ENCODE measurements around the gene SLC25A19. TPM values are rescaled to one million over a fixed set of nuclear protein-coding genes. Genes with fewer than 3 reads are reported as not detected.
A peak's percentile ranks its signal among the peaks of the same experiment; 100 is the strongest.

The SLC25A19 gene
- total and polyA plus RNA-seq, 10 of the 15 experiments (the other 5 are each of a cell fraction or from before 2014, with no cell fraction given) = 32.9 to 91.6 (median 53.7) TPM

GRCh38 chr17:75260641-75261335 lies 28.4 kb downstream of the SLC25A19 start:
- TSS peak; percentile 79 for BruUV-seq (replicated peaks)
- intact Hi-C loops (cut with micrococcal nuclease; ENCODE audit: unreplicated experiment) = loop anchor here (10.0 kb wide), 1 partner anchor 254 kb away; the partner anchor contains the start of genes CASKIN2 and TSEN54
- CTCF ChIA-PET = interaction anchor here (0.5 to 4.8 kb wide), 20 partner anchors 10 to 299 kb away, joined by 3 to 58 read pairs (median 4); partner anchors contain the start of genes MIF4GD, SLC25A19 and TMEM94
- Histone ChIP-seq H3K4me2 (ENCODE audit: control insufficient read depth, insufficient read depth) (peak overlapping the region; percentile 95), H3K36me3 (ENCODE audit: control insufficient read depth in 2 of 2, insufficient read depth in 2 of 2, low read length in 1 of 2) (peaks cover 5 to 8% of the 10 kb centered on the region in 2 experiments), H3K9me3 (replicated peaks; ENCODE audit: control insufficient read depth, insufficient read depth, low read length) (no peaks in the 10 kb centered on the region), H3K27me3 (replicated peaks in 1 of 2; ENCODE audit: control insufficient read depth in 2 of 2, insufficient read depth in 2 of 2, low read length in 1 of 2) (no peaks in the 10 kb centered on the region), H3K4me3 (peak overlapping the region; percentile 86), H3K79me2 (ENCODE audit: control insufficient read depth, insufficient read depth, low read length) (peaks cover 55% of the 10 kb centered on the region), H2AFZ (ENCODE audit: control insufficient read depth, low read depth, low read length) (peak overlapping the region; percentile 97), H3K9ac (ENCODE audit: control insufficient read depth, insufficient read depth, low read length) (peak overlapping the region; percentile 100), H4K20me1 (ENCODE audit: control insufficient read depth, insufficient read depth) (no peaks in the 10 kb centered on the region), H3K4me1 (ENCODE audit: control insufficient read depth, insufficient read depth, low read length) (peaks cover 9% of the 10 kb centered on the region), H3K27ac (ENCODE audit: control insufficient read depth, insufficient read depth) (peak overlapping the region; percentile 99)
- FAIRE-seq (no peak), ATAC-seq (peak; percentile 58), DNase-seq (ENCODE audit: low read depth, low spot score) (no peak)
- RAD21 ChIA-PET (ENCODE audit: unreplicated experiment) = interaction anchor here (0.7 to 3.5 kb wide), 13 partner anchors 9 to 182 kb away, joined by 3 to 43 read pairs (median 4); partner anchors contain the start of genes MIF4GD, NUP85 and SLC25A19
- POLR2A ChIA-PET = interaction anchor here (0.7 to 4.8 kb wide), 11 partner anchors 11 to 428 kb away, joined by 3 to 81 read pairs (median 5); partner anchors contain the start of genes ARMC7, MIF4GD and SLC25A19
- SMC1A ChIA-PET (ENCODE audit: uncharacterized antibody, unreplicated experiment) = interaction anchor here (0.8 to 5.0 kb wide), 13 partner anchors 8 to 148 kb away, joined by 3 to 62 read pairs (median 3); partner anchors contain the start of genes MIF4GD, NUP85 and SLC25A19
- under 1% methylated on average over 31 of the region's 31 CpGs for WGBS (ENCODE audit: insufficient coverage, insufficient replicate concordance, low lambda C conversion rate, missing lambda C conversion rate)
- in situ Hi-C loops (cut with MboI) = no loop called here
- TF ChIP-seq RUNX3 (IDR thresholded peaks at IDR 0.05; ENCODE audit: low read length) (peak; percentile 86), NFYB (IDR thresholded peaks at IDR 0.05; ENCODE audit: insufficient read depth, low read depth, low read length) (no peak), RFX5 (IDR thresholded peaks at IDR 0.05; ENCODE audit: low read depth, low read length) (no peak), IRF4 (IDR thresholded peaks at IDR 0.05; ENCODE audit: low read depth, low read length) (no peak), FOS (IDR thresholded peaks at IDR 0.05; ENCODE audit: borderline replicate concordance, extremely low read depth, insufficient read length) (no peak), CBFB (IDR thresholded peaks at IDR 0.05; ENCODE audit: low read depth) (0 out of 2 replicates have a peak, but pooled peaks have one; percentile 23), SREBF1 (IDR thresholded peaks at IDR 0.05; ENCODE audit: low read length) (no peak), RELA (IDR thresholded peaks at IDR 0.05; ENCODE audit: borderline replicate concordance, partially characterized antibody) (no peak), MXI1 (IDR thresholded peaks at IDR 0.05; ENCODE audit: low read depth, low read length) (peak; percentile 55), CREB1 (IDR thresholded peaks at IDR 0.05; ENCODE audit: low read depth) (0 out of 2 replicates have a peak, but pooled peaks have one; percentile 11), NFXL1 (IDR thresholded peaks at IDR 0.05; ENCODE audit: borderline replicate concordance) (no peak), KLF5 (IDR thresholded peaks at IDR 0.05; ENCODE audit: partially characterized antibody) (no peak), MYC (IDR thresholded peaks at IDR 0.05; ENCODE audit: insufficient read depth, insufficient read length, insufficient replicate concordance, low read length, severe bottlenecking) (no peak), TBL1XR1 (IDR thresholded peaks at IDR 0.05; ENCODE audit: low read depth, low read length) (0 out of 2 replicates have a peak, but pooled peaks have one; percentile 4), SPI1 (IDR thresholded peaks at IDR 0.05; ENCODE audit: borderline replicate concordance, insufficient read depth, low read depth, low read length) (no peak)
- TF ChIP-seq, protein P1, sequence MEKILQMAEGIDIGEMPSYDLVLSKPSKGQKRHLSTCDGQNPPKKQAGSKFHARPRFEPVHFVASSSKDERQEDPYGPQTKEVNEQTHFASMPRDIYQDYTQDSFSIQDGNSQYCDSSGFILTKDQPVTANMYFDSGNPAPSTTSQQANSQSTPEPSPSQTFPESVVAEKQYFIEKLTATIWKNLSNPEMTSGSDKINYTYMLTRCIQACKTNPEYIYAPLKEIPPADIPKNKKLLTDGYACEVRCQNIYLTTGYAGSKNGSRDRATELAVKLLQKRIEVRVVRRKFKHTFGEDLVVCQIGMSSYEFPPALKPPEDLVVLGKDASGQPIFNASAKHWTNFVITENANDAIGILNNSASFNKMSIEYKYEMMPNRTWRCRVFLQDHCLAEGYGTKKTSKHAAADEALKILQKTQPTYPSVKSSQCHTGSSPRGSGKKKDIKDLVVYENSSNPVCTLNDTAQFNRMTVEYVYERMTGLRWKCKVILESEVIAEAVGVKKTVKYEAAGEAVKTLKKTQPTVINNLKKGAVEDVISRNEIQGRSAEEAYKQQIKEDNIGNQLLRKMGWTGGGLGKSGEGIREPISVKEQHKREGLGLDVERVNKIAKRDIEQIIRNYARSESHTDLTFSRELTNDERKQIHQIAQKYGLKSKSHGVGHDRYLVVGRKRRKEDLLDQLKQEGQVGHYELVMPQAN (conservative IDR thresholded peaks at IDR 0.05) = peak; percentile 78; the same call in 1 of the 2 replicates
- TF ChIP-seq, protein P2, sequence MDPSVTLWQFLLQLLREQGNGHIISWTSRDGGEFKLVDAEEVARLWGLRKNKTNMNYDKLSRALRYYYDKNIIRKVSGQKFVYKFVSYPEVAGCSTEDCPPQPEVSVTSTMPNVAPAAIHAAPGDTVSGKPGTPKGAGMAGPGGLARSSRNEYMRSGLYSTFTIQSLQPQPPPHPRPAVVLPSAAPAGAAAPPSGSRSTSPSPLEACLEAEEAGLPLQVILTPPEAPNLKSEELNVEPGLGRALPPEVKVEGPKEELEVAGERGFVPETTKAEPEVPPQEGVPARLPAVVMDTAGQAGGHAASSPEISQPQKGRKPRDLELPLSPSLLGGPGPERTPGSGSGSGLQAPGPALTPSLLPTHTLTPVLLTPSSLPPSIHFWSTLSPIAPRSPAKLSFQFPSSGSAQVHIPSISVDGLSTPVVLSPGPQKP (IDR thresholded peaks at IDR 0.05; ENCODE audit: low read depth, low read length) = 0 out of 2 replicates have a peak, but pooled peaks have one; percentile 10
- TF ChIP-seq, protein P3, sequence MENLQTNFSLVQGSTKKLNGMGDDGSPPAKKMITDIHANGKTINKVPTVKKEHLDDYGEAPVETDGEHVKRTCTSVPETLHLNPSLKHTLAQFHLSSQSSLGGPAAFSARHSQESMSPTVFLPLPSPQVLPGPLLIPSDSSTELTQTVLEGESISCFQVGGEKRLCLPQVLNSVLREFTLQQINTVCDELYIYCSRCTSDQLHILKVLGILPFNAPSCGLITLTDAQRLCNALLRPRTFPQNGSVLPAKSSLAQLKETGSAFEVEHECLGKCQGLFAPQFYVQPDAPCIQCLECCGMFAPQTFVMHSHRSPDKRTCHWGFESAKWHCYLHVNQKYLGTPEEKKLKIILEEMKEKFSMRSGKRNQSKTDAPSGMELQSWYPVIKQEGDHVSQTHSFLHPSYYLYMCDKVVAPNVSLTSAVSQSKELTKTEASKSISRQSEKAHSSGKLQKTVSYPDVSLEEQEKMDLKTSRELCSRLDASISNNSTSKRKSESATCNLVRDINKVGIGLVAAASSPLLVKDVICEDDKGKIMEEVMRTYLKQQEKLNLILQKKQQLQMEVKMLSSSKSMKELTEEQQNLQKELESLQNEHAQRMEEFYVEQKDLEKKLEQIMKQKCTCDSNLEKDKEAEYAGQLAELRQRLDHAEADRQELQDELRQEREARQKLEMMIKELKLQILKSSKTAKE (IDR thresholded peaks at IDR 0.05; ENCODE audit: low read depth, poor library complexity, severe bottlenecking) = no peak

All from GM12878 (cell line).